Thyroid gland (tissue), 4 donors: ENCODE data around the gene RAVER2.

Experiments
- CTCF ChIP-seq, 6 experiments: fragments of 200-600 bp in 3 of 6; fragments of 450-650 bp in 3 of 6; sonication (generic) in 3 of 6; IDR thresholded peaks; one replicate each; pipeline ENCODE4 v1.5.1; 2016 to 2019; ENCODE audit warnings: antibody characterized with exemption in 6 of 6, mild to moderate bottlenecking in 2 of 6, inconsistent platforms in 1 of 6, moderate library complexity in 1 of 6
- POLR2A ChIP-seq, 2 donors: fragments of 450-650 bp; IDR thresholded peaks; one replicate each; pipeline ENCODE4 v1.6.1; 2017; ENCODE audit warnings: antibody characterized with exemption in 2 of 2, mild to moderate bottlenecking in 2 of 2, moderate library complexity in 1 of 2

GRCh38 chr1:64696879-64697278, 48.0 kb upstream of the RAVER2 start:
- no peak for TF ChIP-seq CTCF (IDR thresholded peaks at IDR 0.05)
- TF ChIP-seq POLR2A (IDR thresholded peaks at IDR 0.05), result no peak
